Neural cell (in vitro differentiated cells): ENCODE measurements around the gene TOR4A.

ENCODE experiments used
- CTCF ChIP-seq: fragments of 450-650 bp; IDR thresholded peaks from 2 replicates; pipeline ENCODE4 v1.5.1; 2014; ENCODE audit warnings: antibody characterized with exemption, mild to moderate bottlenecking, moderate library complexity; ENCODE audit not compliant: poor library complexity, severe bottlenecking
- EP300 ChIP-seq: fragments of 450-650 bp; conservative IDR thresholded peaks from 2 replicates; pipeline ENCODE4 v1.6.1; 2014; ENCODE audit warnings: antibody characterized with exemption, mild to moderate bottlenecking, moderate library complexity; ENCODE audit not compliant: poor library complexity, severe bottlenecking
- EZH2 ChIP-seq: fragments of 200-600, 300-800 bp; shearing (Covaris generic), sonication (generic); IDR thresholded peaks from 2 replicates; pipeline ENCODE4 v1.6.1; 2014; ENCODE audit warnings: antibody characterized with exemption, low read length, borderline replicate concordance, mild to moderate bottlenecking; ENCODE audit not compliant: insufficient read depth, poor library complexity, severe bottlenecking
- POLR2AphosphoS5 ChIP-seq: IDR thresholded peaks from 2 replicates; pipeline ENCODE4 v1.6.1; 2012
- SMC3 ChIP-seq: fragments of 450-650 bp; conservative IDR thresholded peaks from 2 replicates; pipeline ENCODE4 v1.6.1; 2014; ENCODE audit warnings: antibody characterized with exemption, mild to moderate bottlenecking, moderate library complexity; ENCODE audit not compliant: poor library complexity

GRCh38 chr9:137302449-137303150, 25.1 kb downstream of the TOR4A start:
- TF ChIP-seq CTCF (peak; percentile 74), EP300 (no peak), EZH2 (no peak), SMC3 (peak; percentile 57), POLR2AphosphoS5 (no peak)
